SK-N-SH treated with all-trans-retinoic acid at 6 μM for 48 hours (cell line): ENCODE data around the gene PSORS1C2.

Source experiments
- ATAC-seq: fragments of 200-7000 bp; cut with Tn5 transposase; 3 replicates; pipeline ENCODE4 v1.9.1; 2020; ENCODE audit warnings: mild to moderate bottlenecking, moderate library complexity
- ARNTL ChIP-seq: fragments of 450-650 bp; formaldehyde crosslinking; IDR thresholded peaks from 2 replicates; pipeline ENCODE4 v1.5.0; 2020; ENCODE audit warnings: low read depth, mild to moderate bottlenecking, moderate library complexity, borderline replicate concordance
- BACH2 ChIP-seq: fragments of 250-450 bp; sonication (Bioruptor Pico); IDR thresholded peaks from 2 replicates; pipeline ENCODE4 v1.9.0; 2021; ENCODE audit warnings: mild to moderate bottlenecking, borderline replicate concordance
- CREB5 ChIP-seq: fragments of 250-450 bp; sonication (Bioruptor Pico); IDR thresholded peaks from 2 replicates; pipeline ENCODE4 v1.5.1; 2020; ENCODE audit warnings: low read depth, mild to moderate bottlenecking, moderate library complexity
- CSRNP3 ChIP-seq: fragments of 250-450 bp; sonication (Bioruptor Pico); IDR thresholded peaks from 2 replicates; pipeline ENCODE4 v1.5.1; 2021; ENCODE audit warnings: mild to moderate bottlenecking, moderate library complexity
- GLIS3 ChIP-seq: fragments of 250-450 bp; sonication (Bioruptor Pico); IDR thresholded peaks from 2 replicates; pipeline ENCODE4 v1.5.0; 2020; ENCODE audit warnings: mild to moderate bottlenecking, moderate library complexity
- ISL1 ChIP-seq: fragments of 250-450 bp; sonication (Bioruptor Pico); IDR thresholded peaks from 2 replicates; pipeline ENCODE4 v2.1.2; 2022; ENCODE audit warnings: mild to moderate bottlenecking, moderate library complexity
- OSR1 ChIP-seq: fragments of 250-450 bp; sonication (Bioruptor Pico); IDR thresholded peaks from 2 replicates; pipeline ENCODE4 v1.8.0; 2022; ENCODE audit warnings: moderate library complexity, mild to moderate bottlenecking, inconsistent platforms
- PATZ1 ChIP-seq: fragments of 250-450 bp; sonication (Bioruptor Pico); IDR thresholded peaks from 2 replicates; pipeline ENCODE4 v1.8.0; 2020; ENCODE audit warnings: mild to moderate bottlenecking, moderate library complexity, borderline replicate concordance
- POU6F1 ChIP-seq: fragments of 250-450 bp; sonication (Bioruptor Pico); IDR thresholded peaks from 2 replicates; pipeline ENCODE4 v1.8.0; 2021; ENCODE audit warnings: low read depth, mild to moderate bottlenecking, moderate library complexity, borderline replicate concordance
- PPARA ChIP-seq: fragments of 250-450 bp; sonication (Bioruptor Pico); IDR thresholded peaks from 2 replicates; pipeline ENCODE4 v1.5.0; 2020; ENCODE audit warnings: mild to moderate bottlenecking, borderline replicate concordance
- RARB ChIP-seq: fragments of 250-450 bp; sonication (Bioruptor Pico); IDR thresholded peaks from 2 replicates; pipeline ENCODE4 v1.8.0; 2021; ENCODE audit warnings: mild to moderate bottlenecking, moderate library complexity
- SNAI2 ChIP-seq: fragments of 250-450 bp; sonication (Bioruptor Pico); IDR thresholded peaks from 2 replicates; pipeline ENCODE4 v1.5.0; 2020; ENCODE audit warnings: mild to moderate bottlenecking, moderate library complexity
- TCF4 ChIP-seq: fragments of 250-450 bp; sonication (Bioruptor Pico); IDR thresholded peaks from 2 replicates; pipeline ENCODE4 v1.8.0; 2021; ENCODE audit warnings: mild to moderate bottlenecking, moderate library complexity, borderline replicate concordance
- TOX ChIP-seq: fragments of 250-450 bp; sonication (Bioruptor Pico); IDR thresholded peaks from 2 replicates; pipeline ENCODE4 v1.8.0; 2021; ENCODE audit warnings: mild to moderate bottlenecking, moderate library complexity, borderline replicate concordance
- TSHZ2 ChIP-seq: fragments of 250-450 bp; sonication (Bioruptor Pico); IDR thresholded peaks from 2 replicates; pipeline ENCODE4 v1.5.0; 2020; ENCODE audit warnings: mild to moderate bottlenecking, moderate library complexity
- ZC3H10 ChIP-seq: fragments of 250-450 bp; sonication (Bioruptor Pico); IDR thresholded peaks from 2 replicates; pipeline ENCODE4 v1.5.1; 2021; ENCODE audit warnings: mild to moderate bottlenecking, moderate library complexity
- ZFP30 ChIP-seq: fragments of 450-650 bp; formaldehyde crosslinking; IDR thresholded peaks from 2 replicates; pipeline ENCODE4 v1.5.0; 2022; ENCODE audit warnings: mild to moderate bottlenecking, moderate library complexity
- ZNF565 ChIP-seq: fragments of 450-650 bp; formaldehyde crosslinking; conservative IDR thresholded peaks from 2 replicates; pipeline ENCODE4 v1.5.0; 2020; ENCODE audit warnings: low read depth, mild to moderate bottlenecking, moderate library complexity
- ZNF70 ChIP-seq: fragments of 450-650 bp; formaldehyde crosslinking; IDR thresholded peaks from 2 replicates; pipeline ENCODE4 v1.5.0; 2020; ENCODE audit warnings: mild to moderate bottlenecking, moderate library complexity
- ZNF8 ChIP-seq: fragments of 450-650 bp; formaldehyde crosslinking; IDR thresholded peaks from 2 replicates; pipeline ENCODE4 v1.5.0; 2020; ENCODE audit warnings: mild to moderate bottlenecking, moderate library complexity

PSORS1C2 gene

GRCh38 chr6:31179896-31180295 is 41.0 kb upstream of the PSORS1C2 start (continued):
- TF ChIP-seq CREB5 (CRISPR knock-in tag) (no peak), ZNF70 (CRISPR knock-in tag) (no peak), SNAI2 (CRISPR knock-in tag) (no peak), ARNTL (no peak), ISL1 (no peak), RARB (CRISPR knock-in tag) (no peak), CSRNP3 (CRISPR knock-in tag) (no peak), POU6F1 (no peak), ZNF565 (CRISPR knock-in tag) (no peak), BACH2 (CRISPR knock-in tag) (no peak), TOX (CRISPR knock-in tag) (no peak)

GRCh38 chr6:31179042-31179386 is 40.1 kb upstream of the PSORS1C2 start:
- TF ChIP-seq OSR1 (CRISPR knock-in tag), result no peak
- ATAC-seq, result no peak

- no peak for TF ChIP-seq SNAI2 (CRISPR knock-in tag)
- TF ChIP-seq ISL1, result no peak
- no peak for TF ChIP-seq ZC3H10 (CRISPR knock-in tag)
- TF ChIP-seq RARB (CRISPR knock-in tag), result no peak
- no peak for TF ChIP-seq OSR1 (CRISPR knock-in tag)
- no peak for TF ChIP-seq ZNF70 (CRISPR knock-in tag)
- no peak for TF ChIP-seq CREB5 (CRISPR knock-in tag)
- TF ChIP-seq TSHZ2 (CRISPR knock-in tag), result no peak
- no peak for TF ChIP-seq ZNF565 (CRISPR knock-in tag)
- TF ChIP-seq GLIS3, result no peak
- TF ChIP-seq PPARA (CRISPR knock-in tag), result no peak
- no peak for TF ChIP-seq PATZ1 (CRISPR knock-in tag)
- no peak for TF ChIP-seq ARNTL
- TF ChIP-seq TOX (CRISPR knock-in tag), result no peak
- TF ChIP-seq TCF4 (CRISPR knock-in tag), result no peak
- no peak for TF ChIP-seq ZFP30 (CRISPR knock-in tag)
- no peak for TF ChIP-seq ZNF8
- no peak for TF ChIP-seq CSRNP3 (CRISPR knock-in tag)
- TF ChIP-seq, all 23 proteins: peak for 0
- ATAC-seq, result no peak
Measured at GRCh38 chr6:31178143-31179041, 39.5 kb upstream of the PSORS1C2 start.
